NCI-H226 (cell line): ENCODE results near the gene A2ML1.
"Not testable (repeated sequence)": the region's sequence is repeated elsewhere in the genome, so short reads cannot be mapped to it uniquely, and the experiment has no call there.

ENCODE experiments used
- DNase-seq: peaks from one replicate; pipeline ENCODE4 v3.0.0-alpha.2; 2015

Gene A2ML1

GRCh38 chr12:8909752-8910151 is 87.3 kb downstream of the A2ML1 start:
- DNase-seq = no peak

DNA sequence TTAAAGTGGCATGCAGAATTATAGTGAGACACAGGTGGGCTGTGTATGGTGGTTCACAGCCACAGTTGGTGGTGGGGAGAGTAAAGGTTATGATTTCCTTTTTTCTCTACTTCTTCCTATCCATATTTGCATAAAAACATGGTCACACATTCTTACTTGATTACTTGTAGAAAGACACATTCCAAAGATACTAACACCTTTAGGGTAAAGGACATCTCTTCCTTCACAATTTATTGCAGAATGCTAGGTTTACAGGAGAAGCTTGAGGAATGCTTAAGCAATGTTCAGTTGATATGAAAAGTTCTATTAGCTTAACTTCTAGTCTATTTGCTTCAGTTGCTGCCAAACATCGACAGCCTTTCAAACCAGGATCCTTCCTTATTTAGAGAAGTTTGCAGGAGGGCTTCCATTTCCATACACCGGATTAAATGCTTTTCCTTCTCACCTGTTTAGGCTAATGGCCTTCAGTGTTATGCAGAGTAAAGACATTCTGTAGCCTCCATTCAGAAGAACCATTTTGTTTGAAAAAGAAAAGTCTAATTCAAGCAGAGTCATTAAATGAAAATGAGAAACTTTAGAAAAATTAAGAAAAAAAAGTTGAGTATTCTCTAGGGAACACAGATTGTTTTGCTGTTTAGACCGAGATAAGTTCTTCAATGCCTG is 89.3 kb downstream of the A2ML1 start:
- DNase-seq = peak; percentile 4

- DNase-seq = no peak
Observed at GRCh38 chr12:8912914-8913313, 90.5 kb downstream of the A2ML1 start.

DNA sequence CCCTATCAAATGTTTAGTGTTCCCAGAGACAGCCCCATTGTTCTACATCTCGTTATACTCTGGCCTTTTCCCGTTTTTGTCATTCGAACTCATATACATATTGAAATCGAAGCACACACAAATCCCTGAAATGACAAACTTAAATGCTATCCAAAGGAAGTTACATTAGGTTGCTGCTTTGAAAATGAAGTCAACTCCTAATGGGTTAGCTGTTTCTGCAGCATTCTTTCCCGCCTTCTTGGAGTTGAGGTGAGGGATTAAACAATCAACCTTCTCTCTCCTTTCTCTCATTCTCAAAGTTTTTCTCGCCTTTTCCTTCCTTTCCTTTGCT is 91.2 kb downstream of the A2ML1 start:
- DNase-seq = no peak

- DNase-seq = peak; percentile 49
Observed at GRCh38 chr12:8914033-8914715, 91.8 kb downstream of the A2ML1 start, which contains the start of gene PHC1. PHC1 (plus strand) TSS chr12:8914509; CDS start chr12:8917678, 3,169 bp downstream.

DNA sequence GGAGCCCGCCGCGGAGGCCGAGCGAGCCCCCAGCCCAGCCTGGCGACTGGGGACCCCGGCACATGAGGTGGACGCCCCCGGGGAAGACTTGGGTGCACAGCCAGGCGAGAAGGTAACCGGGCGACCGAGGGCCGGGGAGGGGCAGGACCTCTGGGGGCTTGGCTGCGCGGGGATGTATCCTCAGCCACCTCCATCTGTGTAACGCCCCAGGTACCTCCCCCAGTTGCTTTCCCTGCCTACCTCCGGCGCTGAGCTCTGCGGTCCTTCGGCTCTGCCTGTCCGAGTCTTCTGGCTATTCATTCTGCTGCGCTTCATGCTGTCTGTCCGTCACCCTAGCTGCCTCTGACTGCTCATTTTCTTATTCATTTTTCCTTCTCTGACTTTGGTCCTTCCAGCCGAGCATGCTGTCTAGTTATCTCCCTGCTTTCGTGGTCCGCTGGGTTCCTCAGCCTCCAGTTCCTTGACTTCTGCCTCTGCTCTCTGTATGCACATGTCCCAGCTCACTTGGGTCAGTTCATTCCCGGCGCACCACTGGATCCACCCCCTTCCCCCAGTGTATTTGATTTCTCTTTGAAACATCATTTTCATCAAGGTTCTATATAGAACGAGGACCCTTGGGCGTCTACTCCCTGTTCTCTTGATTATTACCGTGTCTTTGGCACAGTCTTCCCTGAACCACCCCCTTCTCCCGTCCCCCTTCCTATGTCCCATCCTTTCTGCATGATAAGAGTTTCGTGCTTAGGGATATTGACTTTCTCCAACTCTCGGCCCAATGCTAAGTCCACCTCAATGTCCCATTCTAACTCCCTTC is 92.5 kb downstream of the A2ML1 start:
- peak; percentile 68 for DNase-seq

- DNase-seq = no peak
Observed at GRCh38 chr12:8916154-8916553, 93.7 kb downstream of the A2ML1 start.

DNA sequence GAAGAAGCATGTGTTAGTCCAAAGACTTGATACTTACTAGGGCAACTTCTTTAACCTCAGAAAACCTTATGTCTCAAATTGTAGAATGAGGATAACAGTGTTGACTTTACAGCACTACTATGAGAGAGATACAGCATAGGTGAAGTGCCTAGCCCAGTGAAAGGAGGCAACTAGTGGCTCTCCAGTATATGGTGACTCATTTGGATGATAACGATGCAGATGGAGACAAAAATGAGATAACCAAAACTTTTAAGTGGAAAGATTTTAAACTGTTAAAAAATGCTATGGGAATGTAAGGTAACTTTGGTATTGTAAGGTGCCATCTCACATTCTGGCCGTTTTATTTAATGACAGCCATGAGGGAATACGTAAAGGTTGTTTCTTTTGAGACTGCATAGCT is 94.6 kb downstream of the A2ML1 start:
- DNase-seq = no peak

- DNase-seq = no peak
Observed at GRCh38 chr12:8917751-8918150, 95.3 kb downstream of the A2ML1 start.

DNA sequence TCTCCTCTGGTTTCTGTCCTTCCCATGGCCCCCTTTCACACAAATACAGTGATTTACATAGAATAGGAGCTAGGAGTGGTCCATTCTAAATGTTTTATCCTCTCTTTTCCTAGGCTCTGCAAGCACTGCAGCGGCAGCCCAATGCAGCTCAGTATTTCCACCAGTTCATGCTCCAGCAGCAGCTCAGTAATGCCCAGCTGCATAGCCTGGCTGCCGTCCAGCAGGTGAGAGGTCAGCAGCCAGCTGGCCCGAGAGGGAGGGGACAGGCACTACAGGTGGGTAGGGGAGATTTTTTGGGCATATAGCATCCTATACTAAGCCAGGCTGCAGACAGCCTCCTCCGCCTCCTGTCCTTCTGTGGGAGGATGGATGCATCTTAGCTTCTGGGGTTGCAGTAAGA is 97.2 kb downstream of the A2ML1 start:
- DNase-seq = not testable (repeated sequence)

- DNase-seq = no peak
Observed at GRCh38 chr12:8922544-8922943, 100.1 kb downstream of the A2ML1 start.
